Stimulated activated CD4-positive, alpha-beta T cell treated with anti-CD3 and anti-CD28 coated beads, Interleukin-2, amount 100 ng/mL, for 48 hours (primary cell): Measurements from ENCODE around the gene ASTN1.

ENCODE experiments used
- DNase-seq, 2 donors: peaks; one replicate each; pipeline ENCODE4 v3.0.0-alpha.2; 2020

The ASTN1 gene

DNA sequence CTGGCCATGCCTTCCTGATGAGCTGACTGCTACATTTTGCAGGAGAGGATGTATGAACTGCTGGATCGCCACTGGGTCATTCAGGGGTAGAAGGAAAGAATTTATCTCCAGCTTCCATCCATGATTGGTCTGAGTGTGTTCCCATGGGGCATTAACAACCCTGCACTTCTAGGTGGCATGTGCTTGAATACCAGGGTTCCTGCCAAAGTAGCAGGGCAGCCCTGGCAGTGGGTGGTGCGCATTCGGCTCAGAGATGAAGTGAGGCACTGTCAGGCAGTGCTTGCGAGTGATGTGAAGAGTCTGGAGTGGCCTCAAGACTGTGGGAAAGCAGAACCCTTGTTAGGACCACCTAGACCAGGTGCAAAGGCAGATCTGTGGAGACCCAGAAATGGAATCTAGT lies 294.9 kb downstream of the ASTN1 start:
- no peak for DNase-seq

DNA sequence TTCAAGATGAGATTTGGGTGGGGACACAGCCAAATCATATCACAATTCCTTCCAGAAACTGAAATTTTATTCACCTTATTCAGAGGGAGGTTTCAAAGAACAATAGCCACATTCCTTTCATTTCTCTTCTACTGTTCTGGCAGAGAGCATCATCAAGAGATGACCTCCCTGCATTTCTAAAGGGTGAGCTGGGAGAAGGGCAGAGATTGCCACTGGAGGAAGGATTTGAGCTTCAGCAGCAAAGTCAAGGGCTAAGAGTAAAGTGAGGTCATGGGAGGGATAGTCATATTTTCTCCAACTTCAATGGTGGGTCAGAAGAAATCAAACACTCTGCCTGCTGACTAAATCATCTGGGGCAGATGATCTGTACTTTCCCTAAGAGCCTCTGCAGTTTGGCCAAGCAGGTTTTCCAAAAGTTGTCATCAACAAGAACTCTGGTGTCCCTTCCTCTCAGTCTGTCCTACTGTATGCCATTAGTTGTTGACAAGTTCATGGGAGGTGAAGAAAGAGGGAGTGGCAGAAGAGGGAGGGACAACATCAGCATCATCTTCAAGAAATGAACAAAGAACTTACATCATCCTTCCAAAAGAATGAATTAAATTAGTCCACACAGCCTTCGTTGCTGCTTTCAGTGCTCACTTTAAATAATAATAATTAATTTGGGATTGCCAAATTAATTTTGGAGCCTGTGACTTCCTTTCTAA lies 298.3 kb downstream of the ASTN1 start:
- no peak for DNase-seq

DNA sequence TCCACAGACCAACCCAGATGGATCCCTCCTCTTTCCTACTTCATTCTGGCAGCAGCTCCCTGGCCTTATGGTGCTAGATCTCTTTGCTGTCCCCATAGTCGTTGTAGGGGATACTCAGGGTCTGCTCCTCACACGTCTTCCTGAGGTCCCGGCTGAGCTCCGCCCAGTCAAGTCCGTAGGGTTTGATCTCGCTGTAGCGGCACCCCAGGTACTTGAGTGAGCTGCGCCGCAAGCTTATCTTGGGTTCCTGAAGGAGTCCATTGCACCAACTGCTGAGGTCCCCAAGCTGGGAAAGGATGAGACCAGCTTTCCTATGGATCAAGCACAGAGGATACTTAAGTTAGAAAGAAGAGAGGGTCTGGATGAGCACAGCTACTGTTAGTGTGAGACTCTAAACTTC lies 300.3 kb downstream of the ASTN1 start:
- DNase-seq: no peak

DNA sequence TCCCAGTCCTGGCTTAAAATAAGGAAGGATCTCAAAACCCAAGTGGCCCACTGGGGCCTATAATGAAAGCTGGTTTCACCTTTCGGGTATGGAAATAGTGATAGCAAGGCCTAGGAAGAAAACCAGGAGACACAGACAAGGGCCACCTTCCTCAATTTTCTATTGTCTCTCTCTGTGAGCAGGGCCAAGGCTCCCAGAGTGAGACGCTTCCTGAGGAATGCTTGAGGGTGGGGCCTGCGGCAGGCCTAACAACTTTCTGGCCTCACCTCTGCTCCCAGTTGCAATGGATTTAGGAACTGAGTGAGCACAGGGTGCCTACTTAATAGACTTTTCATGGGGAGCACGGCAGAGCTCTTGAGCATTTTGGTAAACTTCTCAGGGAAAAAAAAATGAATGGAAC lies 300.9 kb downstream of the ASTN1 start:
- no peak for DNase-seq

DNA sequence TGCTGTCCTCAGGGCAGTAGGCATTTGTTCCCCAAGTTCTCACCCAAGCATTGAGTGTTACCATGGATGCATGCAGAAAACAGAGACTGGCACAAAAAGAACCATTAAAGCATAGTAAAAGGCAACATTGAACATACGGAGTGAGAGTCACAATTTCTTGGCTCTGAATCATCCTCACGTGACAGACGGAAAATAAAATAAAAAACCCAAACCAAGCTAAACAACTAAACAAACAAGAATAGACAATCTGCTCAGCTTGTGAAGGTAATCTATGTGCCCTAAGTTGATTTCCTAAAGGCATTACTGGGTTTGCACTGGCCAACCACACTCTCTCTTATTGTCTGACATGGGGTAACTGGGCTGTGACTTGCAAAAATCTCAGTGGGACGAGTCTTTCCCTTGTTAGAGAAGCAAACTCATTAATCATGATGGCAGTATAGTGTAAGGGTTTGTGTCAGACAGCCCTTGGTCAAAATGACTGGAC lies 306.0 kb downstream of the ASTN1 start:
- DNase-seq: no peak

DNA sequence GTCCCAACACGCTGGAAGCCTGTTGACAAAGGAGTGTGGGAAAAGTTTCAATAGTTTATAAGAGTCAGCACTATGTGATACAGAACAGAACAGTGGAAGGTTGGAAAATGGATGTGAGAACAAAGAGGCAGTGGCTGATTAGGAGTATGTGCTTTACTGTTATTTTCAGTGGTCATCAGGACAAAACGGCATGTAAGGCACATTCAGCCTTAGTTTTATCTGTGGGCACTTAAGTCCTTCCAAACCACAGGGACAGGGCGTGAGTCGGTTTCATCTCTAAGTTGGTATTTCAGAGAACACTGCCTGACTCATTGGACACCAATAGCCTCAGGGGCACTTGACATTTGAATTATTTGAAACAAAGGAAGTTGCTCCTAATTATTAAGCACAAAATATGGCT lies 306.9 kb downstream of the ASTN1 start:
- DNase-seq: no peak

DNA sequence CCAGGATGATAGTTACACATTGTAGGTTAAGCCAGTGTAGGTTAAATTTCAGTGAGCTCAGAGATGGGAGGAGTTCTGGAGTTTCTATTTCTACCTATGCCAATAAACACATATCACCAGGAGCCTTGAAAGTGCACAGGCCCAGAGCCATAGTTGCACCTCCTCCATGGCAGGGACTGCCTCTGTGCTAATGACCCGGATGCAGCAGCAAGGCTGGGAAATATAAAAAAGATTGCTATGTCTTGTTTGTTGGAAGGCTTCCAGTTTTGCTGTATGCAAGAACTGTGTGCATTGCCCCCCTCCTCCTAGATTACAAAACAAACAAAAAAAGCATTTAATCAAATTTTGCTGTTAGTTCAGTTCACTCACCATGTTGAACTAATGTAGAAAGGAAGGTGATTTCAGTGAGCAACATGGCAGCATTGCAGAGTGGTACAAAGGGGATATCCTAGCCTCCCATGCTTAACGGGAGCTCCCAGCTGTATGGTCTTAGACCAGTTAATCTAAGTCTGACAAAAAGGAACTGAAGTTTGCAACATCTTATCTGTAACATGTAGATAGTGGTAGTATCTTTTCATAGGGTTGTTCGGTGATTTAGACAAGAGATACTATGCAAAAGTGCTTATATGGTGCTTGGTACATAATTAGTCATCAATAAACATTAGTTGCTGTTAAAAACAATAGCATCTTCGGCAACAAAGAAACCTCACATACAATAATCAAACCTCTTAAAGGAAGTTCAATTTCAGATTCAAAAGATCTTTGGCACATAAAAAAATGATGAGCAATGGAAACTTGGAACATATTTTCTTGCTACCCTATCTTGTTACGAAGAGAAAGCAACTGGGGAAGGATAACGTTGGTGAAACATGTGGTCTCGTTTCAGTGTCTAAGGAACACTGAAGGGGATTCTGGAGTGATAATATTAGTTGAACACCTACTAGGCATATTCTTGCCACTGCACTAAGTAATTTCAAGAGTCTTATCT lies 309.5 kb downstream of the ASTN1 start:
- no peak for DNase-seq

DNA sequence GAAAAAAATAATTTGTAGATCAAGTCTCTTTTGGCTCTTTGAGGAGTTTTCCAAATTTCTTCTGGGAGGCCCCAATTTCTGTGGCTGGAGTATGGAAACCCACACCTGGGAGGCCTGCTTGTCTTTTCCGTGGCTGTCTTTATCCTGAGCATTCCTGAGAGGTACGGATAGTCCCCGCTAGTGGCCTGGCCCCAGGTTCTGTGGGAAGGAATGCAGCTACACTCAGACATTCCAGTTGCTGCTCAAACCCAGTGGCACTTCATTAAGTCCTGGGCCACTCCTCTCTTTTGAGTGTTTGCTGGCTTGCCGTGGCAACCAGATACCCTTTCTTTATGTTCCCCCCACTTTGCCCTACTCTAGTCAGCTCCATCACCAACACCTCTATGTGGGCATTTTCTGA lies 310.4 kb downstream of the ASTN1 start:
- DNase-seq: no peak

DNA sequence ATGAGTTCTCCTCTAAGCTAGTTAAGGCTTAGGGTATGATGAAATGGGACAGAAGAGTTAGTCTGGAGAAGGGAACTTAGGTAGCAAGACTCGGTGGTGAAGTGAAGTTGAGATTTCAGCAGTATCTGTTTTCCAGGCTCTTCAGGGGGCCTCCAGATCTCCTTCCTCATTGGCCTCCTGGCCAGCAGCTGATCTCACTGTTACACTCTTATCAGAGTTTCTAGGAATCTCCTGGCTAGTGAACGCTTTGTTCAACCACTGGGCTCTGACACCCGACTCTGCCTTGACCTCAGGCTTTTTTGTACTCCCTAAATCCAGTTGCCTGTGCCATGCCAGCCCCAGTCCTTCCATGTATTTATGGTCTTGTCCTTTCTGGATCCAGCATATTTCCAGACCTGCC lies 311.0 kb downstream of the ASTN1 start:
- no peak for DNase-seq

DNA sequence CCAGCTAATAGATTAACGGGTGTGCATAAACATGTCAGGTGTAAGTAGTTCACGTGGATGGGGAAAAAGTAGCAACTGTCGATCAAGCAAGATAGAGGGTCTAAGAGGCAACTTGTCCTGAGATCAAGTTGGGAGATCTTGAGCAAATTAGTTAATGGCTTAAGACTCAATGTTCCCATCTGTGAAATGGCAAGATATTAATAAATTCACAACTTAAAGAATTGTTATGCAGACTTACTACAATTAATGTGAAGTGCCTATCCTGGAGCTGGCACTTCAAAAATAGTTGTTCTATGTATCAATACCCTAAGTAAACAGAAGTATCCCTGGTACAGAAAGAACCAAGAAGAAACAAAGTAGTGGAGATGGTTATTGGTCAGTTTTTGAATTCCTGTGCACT lies 312.4 kb downstream of the ASTN1 start:
- no peak for DNase-seq

DNA sequence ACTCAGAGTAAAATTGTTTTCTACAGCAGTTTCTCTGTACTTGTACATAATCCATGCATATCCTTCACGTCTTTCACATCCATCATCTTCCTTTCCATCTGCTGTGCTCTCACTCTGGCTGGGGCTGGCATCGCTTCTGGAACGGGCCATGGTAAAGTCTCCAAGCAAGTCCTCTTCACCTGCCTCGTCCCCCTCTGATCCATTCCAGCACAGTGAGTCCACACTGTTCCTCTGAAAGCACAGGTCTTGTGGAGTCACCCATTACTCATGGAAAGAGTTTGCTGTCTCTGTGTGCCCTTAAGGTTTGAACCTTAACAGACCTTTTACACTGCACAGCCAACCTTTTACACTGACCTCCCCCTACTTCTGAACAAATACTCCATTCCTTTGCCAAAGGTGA lies 313.6 kb downstream of the ASTN1 start:
- no peak for DNase-seq

DNA sequence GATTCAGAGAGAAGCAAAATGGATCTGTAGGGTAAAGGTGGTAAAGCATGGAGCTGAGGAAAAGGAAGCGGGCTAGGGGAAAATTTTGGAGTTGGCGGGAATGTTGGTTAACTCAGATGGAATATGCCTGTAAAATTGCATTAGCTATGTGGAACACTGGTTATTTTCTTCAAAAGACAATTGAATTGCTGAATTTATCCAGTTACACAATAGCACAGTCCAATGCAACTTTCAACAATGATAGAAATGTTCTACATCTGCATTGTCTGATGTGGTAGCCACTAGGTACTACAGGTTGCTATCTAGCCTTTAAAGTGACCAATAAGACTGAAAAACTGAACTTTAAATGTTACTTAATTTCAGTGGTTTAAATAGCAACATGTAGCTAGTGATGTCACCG lies 315.2 kb downstream of the ASTN1 start:
- no peak for DNase-seq

DNA sequence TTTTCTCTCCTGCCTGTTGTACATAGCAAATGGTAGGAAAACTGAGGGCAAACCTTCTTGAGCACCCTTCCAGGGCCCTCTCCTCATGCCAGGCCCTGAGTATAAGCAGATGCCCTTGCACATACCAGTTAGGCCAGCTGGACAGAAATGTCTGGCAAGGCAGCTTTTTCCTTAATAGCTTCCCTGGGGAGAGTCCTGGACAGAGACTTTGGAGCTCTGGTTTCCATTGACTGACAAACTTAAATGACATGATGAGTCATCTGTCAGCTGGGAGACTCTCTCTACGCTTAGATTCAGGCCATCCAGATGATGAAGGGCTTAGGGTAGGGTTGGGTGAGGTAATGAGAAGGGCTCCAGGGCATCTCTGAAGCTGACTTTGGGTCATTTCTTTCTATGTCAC lies 317.5 kb downstream of the ASTN1 start:
- no peak for DNase-seq

DNA sequence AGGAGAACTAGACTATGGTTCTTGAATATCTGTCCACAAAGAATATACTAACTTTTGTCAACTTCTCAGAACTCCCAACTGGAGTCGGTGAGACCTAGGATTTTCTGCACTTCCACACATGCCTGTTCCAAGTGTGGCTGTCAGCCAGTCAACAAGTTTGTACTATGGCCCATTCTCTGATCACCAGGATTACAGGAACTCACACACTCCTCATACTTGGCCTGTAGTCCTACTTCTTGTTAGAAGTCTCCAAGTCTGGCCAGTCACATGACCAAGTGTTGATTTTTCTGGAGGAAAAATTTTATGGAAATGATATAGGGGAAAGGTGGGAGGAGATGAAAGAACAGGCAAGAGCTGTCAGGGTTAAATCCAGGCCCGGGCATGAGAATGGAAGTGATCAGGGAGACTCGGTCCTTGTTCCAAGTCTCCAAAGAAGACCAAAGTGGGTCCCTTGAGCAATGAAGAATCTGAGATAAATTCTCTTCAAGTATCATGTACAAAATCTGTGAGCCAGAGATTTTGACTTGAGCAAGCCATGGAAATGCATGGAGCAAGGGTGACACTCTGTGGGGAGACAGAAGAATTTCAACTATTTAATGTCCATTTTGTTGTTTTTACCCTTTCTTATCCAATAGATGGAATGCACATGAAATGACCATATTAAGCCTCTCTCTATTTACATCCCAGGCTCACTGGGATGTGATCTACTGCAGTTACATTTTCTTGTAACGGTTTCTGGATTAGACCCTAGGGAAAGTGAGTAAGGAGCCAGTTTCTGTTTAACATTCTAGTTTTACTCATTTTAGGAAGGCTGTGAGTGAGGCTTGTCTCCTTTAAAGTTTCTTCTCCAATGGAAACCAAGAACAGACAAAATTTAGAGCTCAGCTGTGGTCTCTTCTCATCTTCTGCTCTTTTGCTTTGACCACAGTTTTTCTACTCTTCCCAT lies 320.9 kb downstream of the ASTN1 start:
- DNase-seq: no peak

DNA sequence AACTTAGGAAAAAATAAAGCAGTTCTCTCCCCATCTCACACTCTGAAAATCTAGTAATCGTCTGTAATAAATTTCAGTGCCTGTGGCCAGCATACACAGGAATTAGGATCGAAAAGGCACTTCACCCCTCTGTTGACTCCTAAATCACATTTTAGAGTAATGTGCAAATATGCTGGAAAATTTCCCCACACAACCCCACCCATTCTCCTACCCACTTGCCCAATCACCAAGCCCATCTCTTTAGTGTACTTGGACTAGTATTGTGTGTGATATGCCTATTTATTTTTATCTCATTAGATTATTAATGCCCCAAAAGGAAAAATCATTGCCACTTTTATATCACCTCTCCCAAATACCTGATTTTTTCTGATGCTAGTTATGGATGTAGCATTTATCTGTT lies 323.3 kb downstream of the ASTN1 start:
- no peak for DNase-seq

DNA sequence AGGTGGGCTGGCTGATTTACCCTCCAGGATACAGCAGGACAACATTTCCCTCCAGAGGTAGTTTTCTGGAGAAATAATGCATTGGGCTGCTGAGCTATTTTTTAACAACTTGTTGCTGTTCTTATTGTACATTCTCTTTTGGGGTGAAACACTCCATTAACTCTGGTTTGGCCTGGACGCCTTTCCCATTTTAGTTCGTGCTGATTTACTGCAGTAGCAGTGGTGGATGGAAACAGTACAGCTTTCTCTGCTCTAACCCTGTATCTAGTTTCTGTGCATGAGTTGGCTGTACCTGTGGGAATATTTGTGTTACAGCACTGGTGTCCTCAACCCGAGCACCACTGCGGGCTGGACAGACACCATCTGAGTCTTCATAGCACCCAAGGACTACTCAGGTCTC lies 325.3 kb downstream of the ASTN1 start:
- no peak for DNase-seq

DNA sequence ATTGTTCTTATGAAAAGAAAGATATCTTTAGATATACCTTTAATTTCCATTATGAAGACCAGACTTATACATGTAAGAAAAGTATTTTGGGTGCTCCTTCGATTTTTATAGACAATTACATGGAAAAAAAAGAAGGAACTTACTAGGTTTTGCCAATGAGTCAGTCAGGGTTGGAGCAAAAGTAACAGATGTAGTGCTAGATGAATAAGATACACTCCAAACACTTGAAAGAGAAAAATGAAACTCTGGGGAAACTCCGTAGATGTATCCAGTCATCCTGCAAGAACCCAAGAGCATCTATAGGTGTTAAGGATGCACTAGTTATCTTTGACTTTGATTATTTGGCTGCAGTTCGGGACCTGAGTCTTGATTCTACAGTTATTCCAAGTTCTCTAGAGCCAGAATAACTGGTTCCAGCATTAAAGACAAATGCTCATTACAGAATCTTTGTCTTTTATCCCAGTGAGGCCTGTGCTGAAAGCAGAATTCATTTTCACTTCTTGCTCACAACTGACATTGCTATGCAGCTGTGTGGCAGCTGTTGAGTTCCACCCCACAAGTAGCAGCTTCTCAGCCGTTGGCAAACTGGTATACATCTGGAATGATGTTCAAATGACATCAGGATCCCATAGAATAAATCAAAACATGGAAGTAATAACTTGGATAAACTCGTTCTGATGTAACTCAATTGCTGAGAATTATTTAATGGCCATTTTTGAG lies 326.1 kb downstream of the ASTN1 start:
- DNase-seq: no peak

DNA sequence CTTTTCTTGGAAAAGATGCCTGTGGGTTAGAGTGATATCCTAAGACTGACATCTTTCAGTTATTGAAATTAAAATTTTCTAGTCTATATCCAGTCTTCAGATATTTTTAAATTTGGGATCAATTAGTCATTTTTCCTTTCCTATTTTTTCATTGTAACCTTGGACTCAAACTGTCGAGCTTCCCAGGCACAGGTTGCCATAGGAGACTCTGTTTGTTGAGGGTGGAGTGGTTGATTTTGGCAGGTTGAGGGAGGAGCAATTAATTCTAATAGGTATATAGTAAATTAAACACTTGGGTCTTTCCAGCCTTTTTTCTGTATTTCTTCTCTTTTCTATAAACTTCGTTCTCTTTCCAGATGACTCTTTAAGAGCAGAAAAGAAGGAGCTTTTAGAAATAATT lies 326.8 kb downstream of the ASTN1 start:
- DNase-seq: no peak

DNA sequence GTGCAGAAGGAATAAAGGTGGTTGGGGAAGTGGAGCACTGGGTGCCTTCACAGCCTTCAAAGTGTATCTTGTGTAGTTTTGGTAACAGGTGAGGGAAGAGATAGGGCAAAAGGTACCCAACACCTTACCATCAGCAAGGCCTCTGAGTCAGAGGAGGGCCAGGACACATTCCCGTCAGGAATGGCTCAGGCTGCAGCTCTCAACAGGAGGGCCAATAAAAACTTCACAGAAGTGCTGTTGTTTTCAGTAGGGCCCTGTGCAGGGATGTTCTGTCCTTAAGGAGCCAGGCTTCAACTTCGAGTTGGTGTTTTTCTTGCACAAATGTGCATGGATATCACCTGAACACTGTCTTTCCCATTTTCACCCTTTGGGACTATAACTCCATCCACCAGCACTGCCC lies 333.4 kb downstream of the ASTN1 start:
- no peak for DNase-seq

DNA sequence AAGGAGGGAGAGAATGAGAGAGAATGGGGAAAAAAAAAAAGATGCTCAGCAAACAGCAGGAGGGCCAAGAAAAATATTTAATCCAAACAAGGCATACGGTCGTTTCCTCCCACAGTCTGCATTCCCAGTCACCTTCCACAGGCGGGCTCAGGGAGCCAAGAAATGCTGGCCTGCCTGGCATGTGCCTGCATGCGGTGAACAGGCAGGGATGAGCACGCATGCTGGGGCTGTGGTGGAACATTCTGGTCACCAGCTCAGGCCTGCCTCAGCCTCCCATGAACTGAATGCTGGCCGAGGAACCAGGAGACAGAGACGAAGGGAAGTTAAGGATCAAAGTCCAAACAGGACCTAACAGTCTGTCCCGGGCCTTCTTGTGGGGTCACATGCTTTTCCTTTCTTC lies 335.3 kb downstream of the ASTN1 start:
- DNase-seq: no peak

DNA sequence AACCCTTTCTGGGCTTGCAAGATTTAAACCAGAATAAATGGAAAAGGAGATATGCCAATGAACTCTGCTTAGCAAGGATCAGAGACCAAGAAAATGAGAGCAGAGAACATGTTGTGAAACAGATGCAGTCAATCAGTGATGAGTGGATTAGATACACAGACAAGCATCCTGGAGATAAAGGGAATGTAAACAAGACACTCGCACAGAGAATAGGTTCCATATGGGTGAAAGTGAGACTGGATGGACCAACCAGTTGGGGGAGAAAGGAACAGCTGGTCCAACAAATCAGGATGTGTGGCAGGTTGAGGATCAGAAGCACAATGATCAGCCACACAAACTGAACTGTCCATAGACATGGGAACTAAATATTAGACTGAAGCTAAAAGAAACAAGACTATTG lies 338.2 kb downstream of the ASTN1 start:
- DNase-seq: no peak

DNA sequence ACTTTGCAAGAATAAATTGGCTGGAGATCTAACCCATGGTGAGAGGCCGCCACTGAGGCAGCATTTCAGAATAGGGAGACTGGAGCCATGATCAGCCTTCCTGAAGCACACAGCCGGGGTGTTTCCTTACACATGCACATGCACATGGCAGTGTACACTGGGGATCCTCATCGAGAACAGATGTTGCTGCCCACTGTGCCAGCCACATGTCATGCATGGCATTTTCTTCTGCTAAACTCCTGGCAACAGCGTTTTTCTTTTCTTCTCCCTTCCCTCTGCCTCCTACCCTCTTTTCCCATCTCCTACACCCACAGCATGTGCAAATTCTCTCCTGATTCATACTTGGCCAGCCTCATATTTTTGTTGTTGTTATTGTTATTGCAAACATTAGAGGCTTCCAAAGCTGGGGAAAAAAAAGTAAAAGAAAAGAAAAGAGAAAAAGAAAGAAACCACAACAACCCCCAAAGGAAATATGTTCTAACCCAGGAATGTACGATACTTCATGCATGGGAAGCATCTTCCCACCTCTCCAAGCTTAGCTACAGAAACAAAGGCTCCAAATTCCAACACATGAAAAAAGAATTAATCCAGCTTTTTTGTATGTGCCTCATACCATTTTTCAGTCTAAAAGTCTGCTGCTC lies 344.0 kb downstream of the ASTN1 start:
- DNase-seq: no peak
